B cell (primary cell): ENCODE results near the gene PDE4A. TPM values are rescaled to one million over a fixed set of nuclear protein-coding genes. Genes with fewer than 3 reads are reported as not detected.

Experiments used
- ATAC-seq: fragments of 200-7000 bp; cut with Tn5 transposase; one replicate; pipeline ENCODE4 v1.10.0; 2021; ENCODE audit warnings: low read depth, mild to moderate bottlenecking, moderate number of reproducible peaks, moderate library complexity
- CTCF ChIA-PET: fragments of 350-600 bp; sonication (Branson Sonifier 250); formaldehyde crosslinking; loops from one replicate; lab custom pipeline; 2021; ENCODE audit warnings: antibody characterized with exemption, inconsistent platforms; lab: Charles Lee
- POLR2A ChIA-PET: fragments of 350-600 bp; sonication (Branson Sonifier 250); formaldehyde crosslinking; loops from one replicate; lab custom pipeline; 2021; ENCODE audit warnings: antibody characterized with exemption; lab: Charles Lee
- DNase-seq: peaks from one replicate; pipeline ENCODE4 v3.0.0; 2013
- H2AFZ ChIP-seq: 2 replicates; pipeline ENCODE4 v1.6.1; 2012; ENCODE audit warnings: mild to moderate bottlenecking, low read depth, low read length; ENCODE audit not compliant: insufficient read depth, poor library complexity, severe bottlenecking
- H3K27ac ChIP-seq, 2 donors: 1 replicate in 1 of 2; 2 replicates in 1 of 2; pipeline ENCODE4 v1.5.1; 2012 to 2013; ENCODE audit warnings: low read length in 2 of 2, mild to moderate bottlenecking in 2 of 2, moderate library complexity in 1 of 2
- H3K27me3 ChIP-seq, 4 experiments: fragments of 200-600 bp in 1 of 4; sonication (generic) in 1 of 4; replicated peaks in 1 of 4; 1 replicate in 2 of 4; 2 replicates in 2 of 4; pipeline versions ENCODE4 v1.6.1 to v1.7.0; 2013 to 2016; ENCODE audit warnings: low read length in 3 of 4, mild to moderate bottlenecking in 2 of 4, mixed read lengths in 1 of 4, moderate library complexity in 1 of 4; ENCODE audit not compliant: insufficient read depth in 4 of 4, control insufficient read depth in 3 of 4; ENCODE audit errors: control extremely low read depth in 1 of 4
- H3K36me3 ChIP-seq, 2 experiments: replicated peaks in 1 of 2; 1 replicate in 1 of 2; 2 replicates in 1 of 2; pipeline versions ENCODE4 v1.6.1 to v1.7.1; 2013; ENCODE audit warnings: low read length in 1 of 2; ENCODE audit not compliant: insufficient read depth in 2 of 2, control insufficient read depth in 1 of 2; ENCODE audit errors: control extremely low read depth in 1 of 2, extremely low read depth in 1 of 2
- H3K4me1 ChIP-seq, 2 donors: fragments of 200-600 bp in 1 of 2; sonication (generic) in 1 of 2; 1 replicate in 1 of 2; 2 replicates in 1 of 2; pipeline versions ENCODE4 v1.5.1 to v1.6.1; 2013 to 2017; ENCODE audit warnings: low read length in 2 of 2; ENCODE audit not compliant: control insufficient read depth in 2 of 2, insufficient read depth in 2 of 2
- H3K4me2 ChIP-seq: replicated peaks from 2 replicates; pipeline ENCODE3; 2012; ENCODE audit warnings: mild to moderate bottlenecking, low read depth, low read length; ENCODE audit not compliant: poor library complexity, severe bottlenecking
- H3K4me3 ChIP-seq, 5 experiments: fragments of 200-600 bp in 1 of 5; sonication (generic) in 1 of 5; 1 replicate in 3 of 5; 2 replicates in 2 of 5; pipeline versions ENCODE4 v1.5.1 to v1.7.0; 2011 to 2016; ENCODE audit warnings: low read length in 4 of 5, mild to moderate bottlenecking in 4 of 5, low read depth in 2 of 5, control low read depth in 1 of 5, moderate library complexity in 1 of 5; ENCODE audit not compliant: insufficient read depth in 1 of 5; ENCODE audit errors: control extremely low read depth in 1 of 5, extremely low read depth in 1 of 5
- H3K79me2 ChIP-seq: fragments of 200-600 bp; sonication (generic); one replicate; pipeline ENCODE4 v1.6.0; 2016; ENCODE audit warnings: low read length; ENCODE audit not compliant: control insufficient read depth, insufficient read depth
- H3K9ac ChIP-seq: fragments of 200-600 bp; sonication (generic); 2 replicates; pipeline ENCODE4 v1.6.1; 2017; ENCODE audit warnings: mild to moderate bottlenecking, low read length, moderate library complexity
- H3K9me3 ChIP-seq, 3 donors: one replicate each; pipeline versions ENCODE4 v1.6.1 to v1.7.1; 2013; ENCODE audit warnings: low read length in 2 of 3; ENCODE audit not compliant: control insufficient read depth in 2 of 3, insufficient read depth in 1 of 3; ENCODE audit errors: control extremely low read depth in 1 of 3
- H4K20me1 ChIP-seq: 2 replicates; pipeline ENCODE4 v1.6.0; 2012; ENCODE audit warnings: mild to moderate bottlenecking, low read length; ENCODE audit not compliant: insufficient read depth, control insufficient read depth, poor library complexity, severe bottlenecking
- H3K27ac Mint-ChIP-seq: one replicate; pipeline ENCODE4 v1.8.0; 2021; ENCODE audit warnings: mixed read lengths
- H3K27me3 Mint-ChIP-seq: one replicate; pipeline ENCODE4 v1.8.0; 2021; ENCODE audit warnings: mixed read lengths
- H3K4me1 Mint-ChIP-seq: one replicate; pipeline ENCODE4 v1.8.0; 2021; ENCODE audit warnings: mixed read lengths
- H3K4me3 Mint-ChIP-seq: one replicate; pipeline ENCODE4 v1.8.0; 2021; ENCODE audit warnings: mixed read lengths
- H3K9me3 Mint-ChIP-seq: one replicate; pipeline ENCODE4 v1.8.0; 2022; ENCODE audit warnings: mixed read lengths; ENCODE audit not compliant: insufficient read depth
- CTCF ChIP-seq: fragments of 200-600 bp; IDR thresholded peaks from one replicate; pipeline ENCODE4 v1.8.0; 2022; ENCODE audit warnings: antibody characterized with exemption, mild to moderate bottlenecking
- EZH2 ChIP-seq: IDR thresholded peaks from 2 replicates; pipeline ENCODE4 v1.6.1; 2012; ENCODE audit warnings: borderline replicate concordance, low read depth, mild to moderate bottlenecking, moderate library complexity, low read length; ENCODE audit not compliant: insufficient read depth, poor library complexity, severe bottlenecking
- WGBS: methylation state at CpG from one replicate; pipeline ENCODE4 v1.1.5; 2013; ENCODE audit warnings: missing lambda C conversion rate; ENCODE audit not compliant: insufficient coverage; 5-methylcytosine and 5-hydroxymethylcytosine counted together
- intact Hi-C: fragments of 100-400 bp; cut with micrococcal nuclease; formaldehyde crosslinking; loops from one replicate; pipeline ENCODE4 v1.10.0; 2022
- polyA plus RNA-seq: library from polyadenylated mRNA; depleted of rRNA; stranded (reverse); fragments of >200 nt; gene quantifications from 2 replicates; pipeline ENCODE4 v1.2.3, GENCODE V29; 2012
- total RNA-seq, 2 donors: library from RNA; stranded (reverse); fragments of 120-200 nt in 1 of 2; gene quantifications; 1 replicate in 1 of 2; 2 replicates in 1 of 2; pipeline versions ENCODE4 v1.2.3 to v1.2.4, GENCODE V29; 2013 to 2022

Gene PDE4A
- total and polyA plus RNA-seq, 2 donors (not counting 1 experiment from before 2014, with no cell fraction given): 1.5 to 10.9 TPM

GRCh38 chr19:10503002-10503789 lies 82.9 kb downstream of the PDE4A start, which contains the start of gene KEAP1:
Gene KEAP1, minus strand, starts transcription at chr19:10503356. Its CDS starts 3,323 bp downstream, at chr19:10500033.
- Histone ChIP-seq H3K9me3 (no peaks in the 10 kb centered on the region), H3K4me3 (peak within 1 kb of the TSS; percentile 45 to 87 (median 73)), H3K27me3 (no peaks in the 10 kb centered on the region), H3K36me3 (peaks cover 0 to 10% of the 10 kb centered on the region in 2 experiments), H3K9ac (peak within 1 kb of the TSS; percentile 91), H3K27ac (peak within 1 kb of the TSS; percentile 63 to 69), H3K4me2 (peak within 1 kb of the TSS; percentile 99), H3K4me1 (peaks cover 6 to 18% of the 10 kb centered on the region in 2 donors), H4K20me1 (no peaks in the 10 kb centered on the region), H3K79me2 (peaks cover 25% of the 10 kb centered on the region), H2AFZ (peak within 1 kb of the TSS; percentile 90)
- CTCF ChIA-PET: interaction anchor here (0.7 to 1.3 kb wide), 5 partner anchors 11 to 197 kb away, joined by 3 to 4 read pairs (median 3); no protein-coding TSS in a partner anchor
- DNase-seq (no peak), ATAC-seq (no peak)
- peaks cover 22% of the 10 kb centered on the region for H3K4me1 Mint-ChIP-seq
- peak within 1 kb of the TSS; percentile 91 for H3K4me3 Mint-ChIP-seq
- no peak for TF ChIP-seq CTCF
- no peak for TF ChIP-seq EZH2
- no peaks in the 10 kb centered on the region for H3K9me3 Mint-ChIP-seq
- H3K27me3 Mint-ChIP-seq: no peaks in the 10 kb centered on the region
- peak within 1 kb of the TSS; percentile 92 for H3K27ac Mint-ChIP-seq
- under 1% methylated on average over 64 of the region's 73 CpGs for WGBS
- intact Hi-C loops: loop anchor here (1.0 to 5.0 kb wide), 4 partner anchors 42 to 153 kb away; partner anchors contain the start of gene CDC37
- POLR2A ChIA-PET: interaction anchor here (0.6 to 1.0 kb wide), 6 partner anchors 63 to 102 kb away, joined by 3 to 10 read pairs (median 3); partner anchors contain the start of gene KRI1
